GM12892 (cell line): ENCODE measurements around the gene HOXC4.

Experiments used
- POLR2A ChIP-seq: IDR thresholded peaks from 2 replicates; pipeline ENCODE4 v1.6.1; 2011; ENCODE audit warnings: low read depth, low read length, control low read depth
- POLR2AphosphoS5 ChIP-seq: IDR thresholded peaks from 2 replicates; pipeline ENCODE4 v1.6.1; 2011; ENCODE audit warnings: low read depth, low read length, control low read depth
- TAF1 ChIP-seq: IDR thresholded peaks from 2 replicates; pipeline ENCODE4 v1.6.1; 2011; ENCODE audit warnings: low read depth, mild to moderate bottlenecking, control low read depth, low read length, borderline replicate concordance

GRCh38 chr12:54045401-54045800 lies 8.2 kb upstream of the HOXC4 start:
- TF ChIP-seq TAF1 (no peak), POLR2AphosphoS5 (no peak), POLR2A (no peak)
